NCI-H2227 (cell line): Measurements from ENCODE around the gene B3GAT3.
"Not testable (repeated sequence)": the region's sequence is repeated elsewhere in the genome, so short reads cannot be mapped to it uniquely, and the experiment has no call there.

Experiments used
- DNase-seq: peaks from one replicate; lab custom pipeline; 2025; ENCODE audit not compliant: unreplicated experiment; lab: John Stamatoyannopoulos, UW

The B3GAT3 gene

DNA sequence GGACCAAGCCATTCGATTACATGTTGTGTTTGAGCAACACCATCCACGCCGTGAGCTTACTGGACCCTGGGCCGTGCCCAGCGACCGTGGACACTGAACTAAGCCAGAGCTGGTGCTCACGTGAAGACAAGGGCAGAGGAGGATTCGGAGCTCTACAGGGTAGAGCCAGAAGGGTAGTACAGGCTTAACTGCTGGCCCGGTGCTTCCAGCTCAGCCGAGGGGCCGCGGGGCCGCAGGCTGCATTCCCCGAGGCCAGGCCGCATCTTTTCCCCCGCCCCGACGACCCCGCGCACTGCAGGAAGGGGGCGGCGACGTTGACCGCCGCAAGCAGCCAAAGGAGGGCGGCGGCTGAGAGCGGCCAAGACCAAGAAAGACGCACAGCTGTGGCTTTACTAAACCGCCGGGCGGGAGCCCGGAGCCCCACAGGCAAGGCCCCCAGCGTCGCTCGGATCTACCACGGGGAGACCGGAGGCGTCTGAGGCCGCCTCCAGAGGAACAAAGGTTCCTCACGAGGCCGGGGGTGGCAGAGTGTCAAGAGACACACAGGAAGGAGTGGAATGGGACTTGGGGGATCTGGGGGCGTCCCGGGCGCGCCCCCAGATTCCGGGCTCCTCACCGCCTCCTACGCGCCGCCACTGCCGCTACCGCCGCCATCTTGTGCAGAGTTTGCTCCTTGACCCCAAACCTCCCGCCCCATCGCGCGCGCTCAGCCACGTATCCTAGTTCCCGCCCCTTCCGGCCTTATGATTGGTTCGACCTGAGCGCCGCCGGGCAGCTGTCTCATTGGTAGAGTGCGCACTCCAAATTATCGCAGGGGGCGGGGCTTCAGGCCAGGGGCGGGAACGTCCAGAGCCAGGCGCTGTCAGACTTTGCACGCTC is 24.4 kb upstream of the B3GAT3 start, which contains the start of gene GANAB:
Gene GANAB, minus strand, starts transcription at position 668 of the 879 bp plus-strand sequence. Its CDS starts 14 bp downstream, at position 654.
- peak; percentile 99 for DNase-seq

DNA sequence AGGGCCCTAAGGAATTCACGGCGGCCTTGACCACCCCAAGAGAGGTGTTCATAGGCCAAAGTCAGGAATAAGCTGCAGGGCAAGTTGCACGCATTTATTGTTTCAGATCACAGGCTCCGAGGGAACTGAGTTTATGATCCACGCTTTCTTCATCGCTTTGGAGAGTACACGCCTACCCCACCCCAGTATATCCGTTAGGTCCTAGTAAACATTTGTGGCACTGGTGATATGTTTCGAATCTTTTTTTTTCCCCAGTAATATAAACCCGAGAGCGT is 23.8 kb upstream of the B3GAT3 start:
- DNase-seq = no peak

DNA sequence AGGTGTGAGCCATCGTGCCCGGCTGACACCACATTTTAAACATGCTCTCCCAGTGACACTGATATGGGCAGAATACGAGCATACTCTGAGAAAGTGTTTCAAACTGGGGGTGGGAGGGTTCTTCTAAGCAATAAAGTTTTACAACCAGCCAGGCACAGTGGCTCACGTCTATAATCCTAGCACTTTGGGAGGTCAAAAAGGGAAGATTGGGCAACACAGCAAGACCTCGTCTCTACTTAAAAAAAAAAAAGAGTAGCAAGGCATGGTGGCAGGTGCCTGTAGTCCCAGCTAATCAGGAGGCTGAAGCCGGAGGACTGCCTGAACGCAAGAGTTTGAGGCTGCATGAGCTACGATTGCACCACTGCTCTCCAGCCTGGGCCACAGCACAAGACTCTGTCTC is 22.4 kb upstream of the B3GAT3 start:
- DNase-seq = no peak

DNA sequence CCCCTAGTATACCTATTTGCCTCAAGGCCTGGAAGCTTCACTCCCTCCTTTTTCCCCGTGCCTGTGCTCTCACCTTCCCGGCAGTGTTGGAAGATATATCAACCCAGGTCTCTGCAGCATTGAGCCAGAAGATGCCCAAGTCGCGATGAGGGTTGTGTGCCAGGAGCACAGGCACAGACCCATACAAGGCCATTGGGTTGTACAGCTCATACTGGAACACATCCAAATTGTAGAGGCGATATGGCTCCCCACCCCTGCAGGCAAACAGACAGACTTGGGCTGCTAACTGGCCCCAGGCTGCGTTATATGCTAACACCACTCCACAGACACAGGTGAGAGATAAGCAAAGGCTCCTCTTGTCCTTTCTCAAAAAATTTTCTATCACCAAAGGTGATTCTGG is 10.7 kb upstream of the B3GAT3 start:
- DNase-seq = no peak

DNA sequence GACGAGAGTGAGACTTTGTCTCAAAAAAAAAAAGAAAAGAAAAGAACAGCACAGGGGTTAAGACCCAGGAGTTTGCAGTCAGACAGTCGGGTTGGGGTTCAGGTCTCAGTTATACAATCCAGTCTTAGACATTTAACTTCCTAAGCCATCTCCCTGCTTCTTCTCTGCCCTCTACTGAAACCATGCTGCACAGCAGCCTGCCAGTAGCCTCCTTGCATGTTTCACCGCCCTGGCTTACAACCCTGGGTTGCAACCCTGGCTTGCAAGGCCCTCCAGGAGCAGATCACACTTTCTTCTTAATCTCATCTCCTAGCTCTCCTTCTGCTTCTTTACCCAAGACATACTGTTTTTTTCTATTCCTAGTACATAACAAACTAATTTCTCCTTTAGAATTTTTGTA is 5.9 kb upstream of the B3GAT3 start:
- no peak for DNase-seq

DNA sequence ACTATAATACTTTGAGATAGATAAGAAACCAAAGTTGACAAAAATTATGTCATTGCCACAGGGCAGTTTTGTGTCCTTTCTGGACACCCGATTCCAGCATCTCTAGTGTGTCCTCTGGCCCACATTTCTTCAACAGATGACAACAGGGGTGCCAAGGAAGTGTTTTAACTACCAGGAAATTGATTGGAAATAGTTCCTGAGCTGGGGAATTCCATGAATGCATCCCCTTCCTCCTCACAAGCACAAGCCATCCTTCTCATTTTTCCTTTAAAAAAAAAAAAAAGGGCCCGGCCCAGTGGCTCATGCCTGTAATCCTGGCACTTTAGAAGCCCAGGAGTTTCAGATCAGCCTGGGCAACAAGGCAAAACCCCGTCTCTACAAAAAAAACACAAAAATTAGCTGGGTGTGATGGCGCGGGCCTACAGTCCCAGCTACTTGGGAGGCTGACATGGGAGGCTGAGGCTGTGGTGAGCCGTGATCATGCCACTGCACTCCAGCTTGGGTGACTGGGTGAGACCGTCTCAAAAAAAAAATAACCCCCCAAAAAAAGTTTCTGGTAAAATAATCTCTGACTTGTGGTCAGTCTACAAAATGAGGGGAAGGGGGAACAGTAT is 797 bp upstream of the B3GAT3 start:
- DNase-seq = no peak

DNA sequence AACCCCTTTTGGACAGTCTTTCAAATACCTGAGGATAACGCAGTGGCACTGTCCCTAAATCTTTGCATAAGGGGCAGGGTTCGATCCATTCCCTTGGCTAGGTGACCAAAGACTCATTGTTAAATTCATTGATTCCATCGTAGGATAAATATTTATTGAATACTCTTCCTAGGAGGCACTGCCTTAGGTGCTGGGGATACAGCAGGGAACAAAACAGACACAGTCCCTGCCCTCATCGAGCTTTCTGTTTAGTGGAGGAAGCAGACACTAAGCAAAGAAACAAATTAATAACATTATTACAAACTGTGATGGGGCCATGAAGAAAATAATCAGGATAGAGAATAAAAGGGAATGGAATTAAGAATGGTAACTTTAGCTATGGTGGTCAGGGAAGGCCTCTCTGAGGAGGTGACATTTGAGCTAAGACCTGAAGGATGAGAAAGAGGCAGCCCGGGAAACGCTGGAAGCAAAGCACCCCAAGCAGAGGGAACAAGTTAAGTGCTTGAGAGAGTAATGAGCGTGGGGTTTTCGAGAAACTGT is 689 bp downstream of the B3GAT3 start:
- DNase-seq = no peak

DNA sequence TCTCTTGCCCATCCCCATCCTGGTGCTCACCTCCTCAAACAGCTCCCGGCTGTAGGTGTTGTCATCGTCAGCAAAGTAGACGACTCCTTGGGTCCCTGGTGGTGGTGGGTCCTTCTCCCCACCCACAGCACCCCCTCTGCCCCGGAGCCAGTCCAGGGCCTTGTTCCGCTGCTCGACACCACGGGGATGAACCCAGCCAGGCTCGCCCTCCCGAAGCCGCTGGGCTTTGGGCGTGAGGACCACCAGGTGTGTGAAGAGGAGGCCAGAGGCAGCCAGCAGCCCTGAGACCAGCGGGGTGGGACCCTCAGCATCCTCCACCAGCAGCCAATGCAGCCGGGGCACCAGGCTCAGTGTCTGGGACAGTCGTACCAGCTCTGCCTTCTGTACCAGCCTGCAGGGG is 4.8 kb downstream of the B3GAT3 start:
- not testable (repeated sequence) for DNase-seq

DNA sequence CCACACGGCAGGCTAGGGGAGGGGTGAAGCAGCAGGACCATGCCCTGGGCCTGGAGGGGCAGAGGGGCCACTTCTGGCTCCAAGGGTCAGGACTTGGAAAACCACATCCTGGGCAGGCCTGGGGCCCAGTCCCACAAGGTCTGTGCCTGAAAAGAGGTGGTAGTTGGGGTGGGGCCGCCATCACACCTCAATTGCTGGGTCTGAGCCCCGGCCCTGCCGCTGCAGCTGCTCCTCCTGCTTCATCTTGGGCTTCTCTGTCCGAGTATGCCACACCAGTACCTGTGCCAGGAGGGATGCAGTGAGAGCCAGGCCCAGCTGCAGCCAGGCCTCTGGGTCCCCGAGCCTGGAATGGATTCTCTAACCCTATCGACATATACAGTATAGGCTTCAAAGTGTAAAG is 6.3 kb downstream of the B3GAT3 start:
- DNase-seq = no peak

DNA sequence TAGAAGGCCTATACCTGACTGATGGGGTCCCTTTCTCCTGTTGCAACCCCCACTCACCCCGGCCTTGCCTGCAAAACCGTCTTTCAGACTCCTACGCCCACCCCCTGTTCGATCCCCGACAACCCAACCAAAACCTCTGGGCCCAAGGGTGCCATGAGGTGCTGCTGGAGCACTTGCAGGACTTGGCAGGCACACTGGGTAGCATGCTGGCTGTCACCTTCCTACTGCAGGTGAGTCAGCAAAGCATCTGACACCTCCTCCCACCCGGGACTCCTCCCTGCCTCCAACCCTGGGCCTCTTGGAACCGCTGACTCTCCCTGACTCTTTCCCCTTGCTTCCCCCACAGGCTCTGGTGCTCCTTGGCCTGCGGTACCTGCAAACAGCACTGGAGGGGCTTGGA is 7.5 kb downstream of the B3GAT3 start:
- no peak for DNase-seq

DNA sequence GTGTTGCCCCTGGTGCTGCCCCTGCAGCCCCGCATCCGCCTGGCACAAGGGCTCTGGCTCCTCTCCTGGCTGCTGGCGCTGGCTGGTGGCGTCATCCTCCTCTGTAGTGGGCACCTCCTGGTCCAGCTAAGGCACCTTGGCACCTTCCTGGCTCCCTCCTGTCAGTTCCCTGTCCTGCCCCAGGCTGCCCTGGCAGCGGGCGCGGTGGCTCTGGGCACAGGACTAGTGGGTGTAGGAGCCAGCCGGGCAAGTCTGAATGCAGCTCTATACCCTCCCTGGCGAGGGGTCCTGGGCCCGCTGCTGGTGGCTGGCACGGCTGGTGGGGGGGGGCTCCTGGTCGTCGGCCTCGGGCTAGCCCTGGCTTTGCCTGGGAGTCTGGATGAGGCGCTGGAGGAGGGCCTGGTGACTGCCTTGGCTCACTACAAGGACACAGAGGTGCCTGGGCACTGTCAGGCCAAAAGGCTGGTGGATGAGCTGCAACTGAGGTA is 8.5 kb downstream of the B3GAT3 start:
- DNase-seq = no peak

DNA sequence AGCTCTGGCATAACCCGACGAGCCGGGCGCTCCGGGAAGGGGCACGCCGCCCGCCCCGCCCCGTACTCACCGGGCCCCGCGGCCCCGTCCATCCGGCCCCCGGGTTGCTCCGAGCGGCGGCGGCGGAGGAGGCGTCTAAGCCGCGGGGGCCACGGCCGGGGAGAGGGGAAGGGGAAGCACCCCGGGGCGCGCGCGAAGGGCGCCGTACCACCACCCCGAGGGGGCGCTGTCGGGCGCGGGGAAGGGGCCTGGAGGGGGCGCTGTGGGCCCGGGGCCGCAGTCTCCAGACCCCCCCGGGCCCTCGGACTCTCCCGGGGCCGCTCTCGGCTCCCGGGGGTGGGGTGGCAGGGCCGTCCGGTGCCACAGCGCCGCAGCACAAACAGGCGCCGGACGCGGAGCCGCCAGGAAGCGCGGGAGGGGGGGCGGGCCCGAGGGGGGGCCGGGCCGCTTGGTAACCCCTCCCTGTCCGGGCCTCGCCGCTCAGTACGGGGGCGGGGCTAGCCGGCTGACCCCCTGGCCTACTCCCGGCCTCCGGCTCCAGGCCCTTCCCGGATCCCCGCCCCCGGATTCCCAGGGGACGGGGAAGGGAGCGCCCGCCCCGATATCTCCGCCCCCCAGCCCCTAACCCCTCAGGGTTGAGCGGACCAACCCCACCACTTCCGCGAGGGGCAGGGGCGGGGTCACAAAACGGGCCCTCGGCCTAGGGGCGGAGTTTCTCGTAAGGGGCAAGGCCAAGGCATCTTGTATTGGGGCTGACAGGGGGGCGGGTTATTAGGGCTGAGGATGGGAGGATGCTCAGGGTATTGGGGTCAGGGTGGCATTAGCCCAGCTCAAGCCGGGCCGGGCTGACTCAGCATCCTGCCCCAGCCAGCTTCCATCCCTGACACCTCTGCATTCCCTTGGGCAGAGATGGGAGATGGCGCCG is 9.2 kb downstream of the B3GAT3 start, which contains the start of the genes EML3 and ROM1:
Gene EML3, minus strand, starts transcription at position 410 of the 925 bp plus-strand sequence. Its CDS starts 318 bp downstream, at position 92.
Gene ROM1, plus strand, starts transcription at position 892 of the 925 bp plus-strand sequence. Its CDS starts 25 bp downstream, at position 917.
- peak; percentile 83 for DNase-seq

DNA sequence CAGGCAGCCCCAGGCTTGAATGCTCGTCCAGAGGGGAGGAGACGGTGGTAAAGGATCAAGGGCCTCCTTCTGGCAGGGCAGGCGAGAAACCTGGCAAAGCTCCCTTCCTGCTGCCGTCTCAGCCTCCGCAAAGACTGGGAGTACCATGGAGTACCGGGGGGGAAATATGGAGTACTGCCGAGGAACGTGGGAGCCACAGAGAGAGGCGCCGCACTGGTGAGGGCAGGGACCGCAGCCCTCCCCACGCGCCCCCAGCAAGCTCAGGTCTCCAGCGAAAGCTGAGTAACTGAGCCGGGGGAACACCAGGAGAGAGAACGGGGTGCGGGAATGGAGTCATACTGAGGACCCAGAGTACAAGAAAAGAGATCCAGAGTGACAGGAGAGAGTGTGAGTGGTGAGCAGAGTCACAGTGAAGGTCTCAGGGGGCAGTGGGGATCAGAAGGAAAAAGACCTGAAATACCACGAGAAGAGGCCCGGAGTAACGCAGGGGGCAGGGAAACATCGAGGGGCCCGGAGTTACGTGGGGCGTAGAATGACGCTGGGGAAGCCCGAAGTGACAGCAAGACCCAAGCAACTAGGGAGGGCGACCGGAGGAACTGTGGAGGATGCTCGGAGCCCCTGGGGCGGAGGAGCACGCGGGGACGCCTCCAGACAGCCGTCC is 10.0 kb downstream of the B3GAT3 start:
- DNase-seq = peak; percentile 60

DNA sequence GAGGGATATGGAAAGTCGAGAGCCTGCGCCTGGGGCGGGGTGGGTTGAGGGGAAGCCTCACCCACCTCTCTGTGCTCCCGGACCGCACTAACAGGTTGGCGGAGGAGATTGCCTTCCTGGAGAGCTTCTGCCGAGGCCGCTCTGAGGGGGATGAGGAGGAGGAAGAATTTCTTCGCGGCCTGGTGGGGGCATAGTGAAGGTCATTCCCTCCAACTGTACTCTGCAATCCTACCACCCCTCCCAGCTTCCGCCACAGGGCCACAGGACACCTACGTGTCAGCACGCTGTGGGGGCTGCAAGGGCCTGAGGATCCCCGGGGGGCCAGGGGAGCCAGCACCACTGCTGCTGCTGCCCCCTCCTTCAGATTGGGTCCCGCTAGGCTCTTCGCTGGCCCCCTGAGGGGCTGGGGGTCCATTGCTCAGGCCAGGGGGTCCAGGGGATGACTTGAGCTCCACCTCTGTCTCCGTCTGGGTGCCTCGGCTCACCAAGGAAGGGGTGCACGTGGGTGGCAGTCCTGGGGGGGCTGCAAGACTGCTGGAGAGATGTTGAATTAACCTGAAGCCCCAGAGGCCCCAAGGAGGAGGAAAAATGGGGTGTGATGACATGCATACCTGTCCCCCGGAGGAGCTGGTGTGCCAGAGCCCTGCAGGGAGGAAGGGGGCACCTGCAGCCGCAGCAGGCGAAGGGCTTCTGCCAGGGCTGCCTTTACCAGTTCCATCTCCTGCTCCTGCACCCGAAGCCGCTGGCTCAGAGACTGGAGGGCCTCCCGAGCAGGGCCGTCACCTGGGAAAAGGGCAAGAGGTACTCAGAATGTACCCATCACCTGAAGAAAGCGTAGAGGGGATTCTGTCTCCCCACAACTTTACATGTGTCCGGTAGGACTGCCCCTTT is 10.7 kb downstream of the B3GAT3 start:
- DNase-seq = no peak

DNA sequence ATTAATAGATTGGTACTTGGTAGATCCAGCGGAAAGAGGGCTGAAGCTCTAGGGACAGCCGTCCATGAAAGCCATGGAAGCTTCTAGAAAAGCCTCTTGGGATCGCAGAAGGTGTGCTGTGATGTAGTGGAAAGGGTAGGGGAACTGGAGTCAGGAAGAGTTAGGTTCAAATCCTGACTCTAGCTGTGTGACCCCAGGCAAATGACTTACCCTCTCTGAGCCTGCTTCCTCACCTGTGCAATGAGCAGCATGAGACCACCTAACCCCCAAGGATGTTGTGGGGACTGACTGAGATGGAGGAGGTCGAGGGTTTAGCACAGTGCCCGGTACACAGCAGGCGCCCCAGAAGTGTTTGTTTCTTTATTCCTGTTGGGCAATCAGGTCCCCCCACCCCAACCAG is 11.4 kb downstream of the B3GAT3 start:
- no peak for DNase-seq

DNA sequence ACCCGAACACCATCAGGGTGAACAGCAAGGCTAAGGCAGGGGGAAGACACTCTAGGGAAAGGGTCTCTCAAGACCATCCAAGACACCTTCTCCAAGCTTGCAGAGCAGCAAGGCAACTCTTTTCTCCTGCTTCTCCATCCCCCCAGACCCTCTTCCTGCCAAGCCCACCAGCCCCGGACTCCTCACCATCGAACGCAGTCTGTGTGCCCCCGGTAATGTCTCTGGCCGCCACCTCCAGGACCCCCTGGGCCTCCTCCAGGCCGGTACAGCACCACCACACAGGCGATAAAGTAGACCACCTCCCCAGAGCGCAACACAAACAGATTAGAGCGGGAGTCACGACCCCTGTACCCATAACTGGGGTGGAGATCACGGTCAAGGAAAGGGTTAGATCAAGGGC is 13.0 kb downstream of the B3GAT3 start:
- no peak for DNase-seq

DNA sequence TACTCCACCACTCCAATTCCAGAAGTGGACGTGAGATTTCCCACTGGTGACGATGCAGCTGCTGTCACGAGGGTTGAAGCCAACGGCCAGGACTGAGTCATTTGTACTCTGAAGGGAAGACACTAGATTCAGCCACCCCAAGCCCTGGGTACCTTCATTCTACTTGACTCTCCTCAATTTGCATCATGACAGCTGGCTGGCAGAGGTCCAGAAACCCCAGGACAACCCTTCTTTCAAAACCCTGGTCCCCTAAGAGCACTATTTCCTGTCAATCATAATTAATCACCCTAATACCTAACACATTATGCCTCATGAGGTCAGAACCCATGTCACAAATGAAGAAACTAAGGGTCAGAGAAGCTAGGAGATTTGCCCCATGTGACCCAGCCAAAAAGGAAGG is 14.1 kb downstream of the B3GAT3 start:
- no peak for DNase-seq

DNA sequence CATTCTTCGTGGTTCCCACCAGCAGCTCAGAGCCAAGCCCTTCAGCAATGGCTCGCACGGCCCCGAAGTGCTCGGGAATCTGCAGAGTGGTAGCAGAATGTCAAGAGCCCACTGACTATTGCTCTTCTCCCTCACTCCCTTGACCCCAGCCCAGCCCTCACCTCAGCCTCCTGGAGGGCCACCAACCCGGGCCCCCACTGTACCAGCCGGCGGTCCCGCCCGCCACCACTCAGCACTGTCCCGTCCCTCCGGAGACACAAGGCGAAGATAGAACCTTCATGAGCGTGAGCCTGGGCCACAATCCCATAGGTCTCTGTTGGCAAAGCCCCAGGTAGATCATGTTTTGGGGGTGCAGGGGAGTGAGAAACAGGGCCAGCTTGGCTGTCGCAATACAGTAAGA is 15.9 kb downstream of the B3GAT3 start:
- no peak for DNase-seq

DNA sequence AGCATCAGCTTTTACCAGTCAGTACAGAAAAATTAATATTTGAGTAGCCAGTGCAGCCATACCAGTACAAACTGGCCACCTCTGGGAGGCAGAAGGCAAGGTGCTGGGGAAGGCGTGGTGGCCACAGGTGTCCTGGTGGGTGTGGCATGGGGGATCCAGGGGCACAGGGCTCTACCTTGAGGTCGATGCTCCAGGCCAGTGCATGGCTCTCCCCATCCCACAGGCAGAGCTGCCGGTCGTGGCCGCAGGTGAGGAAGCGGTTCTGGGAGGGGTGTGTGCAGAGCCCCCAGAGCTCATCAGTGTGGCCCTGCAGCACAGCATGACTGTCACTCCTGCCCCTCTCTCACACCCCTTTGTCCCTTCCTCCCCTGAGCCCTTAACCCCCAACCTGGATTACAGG is 16.3 kb downstream of the B3GAT3 start:
- DNase-seq = no peak
